Spleen (tissue), 11 donors: ENCODE data around the gene UGT1A9. TPM values are rescaled to one million over a fixed set of nuclear protein-coding genes. Genes with fewer than 3 reads are reported as not detected.
A peak's percentile ranks its signal among the peaks of the same experiment; 100 is the strongest.

Source experiments
- DNase-seq: peaks from one replicate; pipeline ENCODE4 v3.0.0-alpha.2; 2020
- H3K27ac ChIP-seq, 8 donors: fragments of 200-600 bp; sonication (generic) in 7 of 8; 1 replicate in 4 of 8; 2 replicates in 4 of 8; pipeline versions ENCODE4 v1.5.0 to v1.8.0; 2016 to 2021; ENCODE audit warnings: inconsistent platforms in 4 of 8, mild to moderate bottlenecking in 4 of 8, moderate library complexity in 1 of 8
- H3K27me3 ChIP-seq, 7 donors: fragments of 200-600 bp; sonication (generic) in 6 of 7; replicated peaks in 1 of 7; 1 replicate in 4 of 7; 2 replicates in 3 of 7; pipeline versions ENCODE4 v1.5.0 to v1.8.0; 2016 to 2021; ENCODE audit warnings: inconsistent platforms in 3 of 7, mild to moderate bottlenecking in 1 of 7
- H3K36me3 ChIP-seq, 6 donors: fragments of 200-600 bp; sonication (generic) in 5 of 6; 1 replicate in 4 of 6; 2 replicates in 2 of 6; pipeline versions ENCODE4 v1.5.0 to v1.8.0; 2016 to 2021; ENCODE audit warnings: inconsistent platforms in 2 of 6
- H3K4me1 ChIP-seq, 6 donors: fragments of 200-600 bp; sonication (generic) in 5 of 6; 1 replicate in 3 of 6; 2 replicates in 3 of 6; pipeline versions ENCODE4 v1.5.0 to v1.8.0; 2016 to 2021; ENCODE audit warnings: inconsistent platforms in 3 of 6
- H3K4me3 ChIP-seq, 8 donors: fragments of 200-600 bp; sonication (generic) in 7 of 8; 1 replicate in 4 of 8; 2 replicates in 4 of 8; pipeline versions ENCODE4 v1.5.0 to v1.8.0; 2016 to 2021; ENCODE audit warnings: inconsistent platforms in 4 of 8, mild to moderate bottlenecking in 4 of 8, moderate library complexity in 2 of 8
- H3K9me3 ChIP-seq, 8 donors: fragments of 200-600 bp; sonication (generic) in 7 of 8; 1 replicate in 4 of 8; 2 replicates in 4 of 8; pipeline versions ENCODE4 v1.5.0 to v1.8.0; 2016 to 2021; ENCODE audit warnings: inconsistent platforms in 4 of 8
- POLR2A ChIP-seq, 3 donors: fragments of 450-650 bp; IDR thresholded peaks; one replicate each; pipeline ENCODE4 v1.5.1; 2017; ENCODE audit warnings: antibody characterized with exemption in 3 of 3, mild to moderate bottlenecking in 1 of 3
- POLR2AphosphoS5 ChIP-seq, 3 donors: sonication (generic); formaldehyde crosslinking; IDR thresholded peaks; one replicate each; pipeline ENCODE4 v1.5.1; 2017; ENCODE audit warnings: antibody characterized with exemption in 3 of 3
- WGBS, 5 donors: extraction: QIAGEN DNeasy Blood & Tissue Kit in 3 of 5; methylation state at CpG; one replicate each; pipeline versions ENCODE4 v1.1.5 to v1.1.7; 2013 to 2018; 5-methylcytosine and 5-hydroxymethylcytosine counted together
- intact Hi-C: fragments of 100-400 bp; cut with DNase I; formaldehyde crosslinking; loops from one replicate; pipeline ENCODE4 v1.15.0; 2023; ENCODE audit warnings: low total_unique reads
- polyA plus RNA-seq, 3 donors: library from polyadenylated mRNA; stranded (reverse); fragments of 200-250 nt; gene quantifications; one replicate each; pipeline ENCODE4 v1.2.1, GENCODE V29; 2013
- total RNA-seq, 7 donors: library from RNA; depleted of rRNA in 3 of 7; stranded (reverse); fragments of >200 nt in 3 of 7; fragmentation: NEBNext Ultra II Directional in 4 of 7; extraction: Animal tissue kit (Norgen Biotek cat#: 25700) in 4 of 7; gene quantifications; one replicate each; pipeline versions ENCODE4 v1.1.0 to v1.2.1, GENCODE V29; 2016 to 2021
- TF ChIP-seq, protein P1 (sequence below), 11 experiments: fragments of 200-600 bp in 7 of 11; fragments of 450-650 bp in 4 of 11; sonication (generic) in 4 of 11; IDR thresholded peaks in 8 of 11; conservative IDR thresholded peaks in 3 of 11; 1 replicate in 7 of 11; 2 replicates in 4 of 11; pipeline versions ENCODE4 v1.4.0 to v1.8.0; 2016 to 2021; ENCODE audit warnings: antibody characterized with exemption in 11 of 11, inconsistent platforms in 4 of 11, mild to moderate bottlenecking in 1 of 11
- donor health status: healthy with polysubstance abuse.
- donor health status: DM: no; HTN: no; CAD: no; lungs with moderate emphysema.
- donor health status: DM: no; HTN: no; CAD: no.
- donor health status: Bipolar disorder and iron deficiency.
- donor health status: healthy.
- donor health status: DM: no; HTN: no; CAD: no.
- donor health status: DM: yes; HTN: yes; CAD: no.

The UGT1A9 gene
- total and polyA plus RNA-seq, 10 donors: not detected

DNA sequence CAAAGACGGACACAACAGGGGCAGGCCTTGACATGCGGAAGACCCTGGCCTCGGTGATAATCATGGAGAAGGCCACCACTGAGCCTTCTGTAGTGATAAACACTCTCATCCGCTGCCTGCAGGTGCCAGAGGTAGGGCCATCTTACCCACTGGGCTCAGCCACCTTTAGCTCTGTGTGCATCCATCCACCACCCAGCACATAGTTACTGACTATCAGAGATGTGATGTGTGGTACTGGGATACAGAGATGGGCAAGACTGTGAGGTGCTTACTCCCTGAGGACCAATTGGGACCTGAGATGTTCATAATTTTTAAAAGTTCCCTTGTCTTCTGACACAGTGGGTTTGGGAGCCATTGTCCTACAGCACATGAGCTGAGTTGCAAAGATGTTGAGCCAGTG lies 108.0 kb downstream of the UGT1A9 start:
- TF ChIP-seq, protein P1, sequence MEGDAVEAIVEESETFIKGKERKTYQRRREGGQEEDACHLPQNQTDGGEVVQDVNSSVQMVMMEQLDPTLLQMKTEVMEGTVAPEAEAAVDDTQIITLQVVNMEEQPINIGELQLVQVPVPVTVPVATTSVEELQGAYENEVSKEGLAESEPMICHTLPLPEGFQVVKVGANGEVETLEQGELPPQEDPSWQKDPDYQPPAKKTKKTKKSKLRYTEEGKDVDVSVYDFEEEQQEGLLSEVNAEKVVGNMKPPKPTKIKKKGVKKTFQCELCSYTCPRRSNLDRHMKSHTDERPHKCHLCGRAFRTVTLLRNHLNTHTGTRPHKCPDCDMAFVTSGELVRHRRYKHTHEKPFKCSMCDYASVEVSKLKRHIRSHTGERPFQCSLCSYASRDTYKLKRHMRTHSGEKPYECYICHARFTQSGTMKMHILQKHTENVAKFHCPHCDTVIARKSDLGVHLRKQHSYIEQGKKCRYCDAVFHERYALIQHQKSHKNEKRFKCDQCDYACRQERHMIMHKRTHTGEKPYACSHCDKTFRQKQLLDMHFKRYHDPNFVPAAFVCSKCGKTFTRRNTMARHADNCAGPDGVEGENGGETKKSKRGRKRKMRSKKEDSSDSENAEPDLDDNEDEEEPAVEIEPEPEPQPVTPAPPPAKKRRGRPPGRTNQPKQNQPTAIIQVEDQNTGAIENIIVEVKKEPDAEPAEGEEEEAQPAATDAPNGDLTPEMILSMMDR (IDR thresholded peaks at IDR 0.05 in 8 of 11, conservative IDR thresholded peaks at IDR 0.05 in 3 of 11): no peak
- TF ChIP-seq POLR2A (IDR thresholded peaks at IDR 0.05): no peak
- no peak for TF ChIP-seq POLR2AphosphoS5 (IDR thresholded peaks at IDR 0.05)
- Histone ChIP-seq H3K9me3 (peaks cover 0 to 26% (median 12%) of the 10 kb centered on the region in 8 donors), H3K27ac (no peak overlapping the region), H3K27me3 (peaks cover 0 to 11% (median 0%) of the 10 kb centered on the region in 7 donors), H3K4me1 (no peaks in the 10 kb centered on the region), H3K4me3 (no peak overlapping the region), H3K36me3 (no peaks in the 10 kb centered on the region)
- no peak for DNase-seq
- intact Hi-C loops: no loop called here
- whole genome bisulfite sequencing, 5 donors: 82 to 92% (median 88%) methylated on average over 3 to 4 of the region's 4 CpGs

DNA sequence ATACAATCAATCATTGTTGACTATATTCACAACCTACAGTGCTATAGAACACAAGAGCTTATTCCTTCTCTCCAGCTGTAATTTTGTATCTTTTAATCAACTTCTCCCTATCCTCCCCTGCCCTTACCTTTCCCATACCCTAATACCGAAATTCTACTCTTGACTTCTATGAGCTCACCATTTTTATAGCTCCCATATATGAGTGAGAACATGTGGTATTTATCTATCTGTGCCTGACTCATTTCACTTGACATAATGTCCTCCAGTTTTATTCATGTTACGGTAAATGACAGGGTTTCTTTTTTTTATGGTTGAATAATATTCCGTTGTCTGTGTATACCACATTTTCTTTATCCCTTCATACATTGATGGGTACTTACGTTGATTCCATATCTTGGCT lies 109.1 kb downstream of the UGT1A9 start:
- intact Hi-C loops: no loop called here
- H3K36me3 ChIP-seq: no peaks in the 10 kb centered on the region
- no peak overlapping the region for H3K27ac ChIP-seq
- DNase-seq: no peak
- 89 to 93% (median 91%) methylated on average over 4 of the region's 4 CpGs for WGBS, 5 donors
- peaks cover 0 to 17% (median 0%) of the 10 kb centered on the region in 7 donors for H3K27me3 ChIP-seq
- TF ChIP-seq, protein P1 (IDR thresholded peaks at IDR 0.05 in 8 of 11, conservative IDR thresholded peaks at IDR 0.05 in 3 of 11): no peak
- no peak for TF ChIP-seq POLR2A (IDR thresholded peaks at IDR 0.05)
- TF ChIP-seq POLR2AphosphoS5 (IDR thresholded peaks at IDR 0.05): no peak
- no peaks in the 10 kb centered on the region for H3K4me1 ChIP-seq
- H3K9me3 ChIP-seq: peaks cover 0 to 18% (median 7%) of the 10 kb centered on the region in 8 donors
- H3K4me3 ChIP-seq: no peak overlapping the region

DNA sequence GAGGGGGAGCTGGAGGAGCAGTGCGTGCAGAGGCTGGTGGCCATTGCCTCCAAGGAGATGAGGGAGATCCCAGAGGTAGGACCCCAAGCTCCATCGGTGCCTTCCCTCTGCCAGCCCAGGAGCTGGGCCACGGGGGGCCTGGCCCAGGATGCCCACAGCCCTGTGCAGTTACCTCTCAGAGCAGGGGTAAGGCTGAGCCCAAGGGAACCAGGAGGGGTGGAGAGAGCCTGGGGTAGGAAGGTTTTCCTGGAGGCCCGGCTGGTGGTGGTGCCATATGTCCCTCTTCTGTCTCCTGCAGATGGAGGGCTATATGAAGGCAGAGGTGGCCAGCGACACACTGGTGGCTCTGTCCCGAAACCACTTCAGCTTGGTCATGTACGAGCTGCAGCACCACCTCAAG lies 117.9 kb downstream of the UGT1A9 start:
- no peak overlapping the region for H3K27ac ChIP-seq
- peak; percentile 50 for DNase-seq
- H3K4me3 ChIP-seq: no peak overlapping the region
- 82 to 95% (median 90%) methylated on average over 6 to 7 of the region's 7 CpGs for WGBS, 5 donors
- TF ChIP-seq, protein P1 (IDR thresholded peaks at IDR 0.05 in 8 of 11, conservative IDR thresholded peaks at IDR 0.05 in 3 of 11): no peak
- TF ChIP-seq POLR2A (IDR thresholded peaks at IDR 0.05) (no peak), POLR2AphosphoS5 (IDR thresholded peaks at IDR 0.05) (no peak)
- no peaks in the 10 kb centered on the region for H3K4me1 ChIP-seq
- H3K9me3 ChIP-seq: no peaks in the 10 kb centered on the region
- no peaks in the 10 kb centered on the region for H3K36me3 ChIP-seq
- peaks cover 0 to 28% (median 0%) of the 10 kb centered on the region in 7 donors for H3K27me3 ChIP-seq
- intact Hi-C loops: no loop called here

DNA sequence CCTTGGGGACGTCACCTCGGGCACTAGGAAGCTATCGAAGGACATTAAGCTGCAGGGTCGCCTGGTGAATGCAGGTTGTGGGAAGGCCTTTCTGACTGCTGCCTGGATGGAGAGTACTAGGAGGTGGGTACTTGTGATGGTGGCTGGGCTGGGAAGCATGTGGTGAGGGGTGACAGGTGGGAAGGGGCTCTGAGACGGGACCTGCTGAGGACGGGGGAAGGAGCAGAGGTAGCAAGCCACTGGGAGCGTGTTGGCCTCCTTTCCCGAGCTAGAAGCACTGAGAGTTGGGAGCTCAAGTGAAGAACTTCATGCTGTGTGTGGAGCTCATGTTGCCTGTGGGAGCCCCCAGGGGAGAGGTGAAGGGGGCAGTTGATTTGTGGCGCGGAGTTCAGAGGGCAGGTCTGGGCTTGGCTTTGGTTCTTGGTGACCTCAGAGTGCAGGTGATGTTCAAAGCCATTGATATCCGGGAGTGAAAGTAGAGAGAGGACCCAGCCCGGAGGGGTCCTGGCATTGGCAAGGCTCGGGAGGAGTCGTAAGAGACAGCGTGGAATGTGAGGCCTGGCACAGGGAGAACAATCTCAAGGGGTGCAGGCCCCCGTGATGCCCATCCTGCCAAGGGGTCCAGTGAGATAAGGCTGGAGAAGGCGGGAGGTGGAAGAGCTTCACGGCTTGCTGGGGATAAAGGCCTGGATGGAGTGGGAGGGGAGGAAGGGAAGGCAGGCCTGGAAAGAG lies 119.6 kb downstream of the UGT1A9 start:
- H3K4me1 ChIP-seq: no peaks in the 10 kb centered on the region
- no peak overlapping the region for H3K4me3 ChIP-seq
- TF ChIP-seq POLR2AphosphoS5 (IDR thresholded peaks at IDR 0.05): no peak
- TF ChIP-seq, protein P1 (IDR thresholded peaks at IDR 0.05 in 8 of 11, conservative IDR thresholded peaks at IDR 0.05 in 3 of 11): no peak
- no peak for TF ChIP-seq POLR2A (IDR thresholded peaks at IDR 0.05)
- H3K36me3 ChIP-seq: no peaks in the 10 kb centered on the region
- intact Hi-C loops: no loop called here
- H3K27me3 ChIP-seq: peaks cover 0 to 14% (median 0%) of the 10 kb centered on the region in 7 donors
- no peaks in the 10 kb centered on the region for H3K9me3 ChIP-seq
- H3K27ac ChIP-seq: no peak overlapping the region
- DNase-seq: peak; percentile 41
- 85 to 90% (median 87%) methylated on average over 18 of the region's 18 CpGs for WGBS, 5 donors
